IMR-90 (cell line): Measurements from ENCODE around the gene RXFP1.

Experiments used
- BHLHE40 ChIP-seq: fragments of 150-350 bp; IDR thresholded peaks from 2 replicates; pipeline ENCODE4 v1.6.1; 2016; ENCODE audit warnings: mild to moderate bottlenecking, low read depth, low read length
- MXI1 ChIP-seq: IDR thresholded peaks from 2 replicates; pipeline ENCODE4 v1.6.1; 2012; ENCODE audit warnings: low read depth, mild to moderate bottlenecking, low read length, moderate library complexity, borderline replicate concordance
- POLR2A ChIP-seq: IDR thresholded peaks from 2 replicates; pipeline ENCODE4 v1.6.1; 2012; ENCODE audit warnings: mild to moderate bottlenecking, low read depth, low read length
- TF ChIP-seq, protein P1 (sequence below): conservative IDR thresholded peaks from 2 replicates; pipeline ENCODE4 v1.5.1; 2012; ENCODE audit warnings: mild to moderate bottlenecking, low read depth, low read length, improper control_type of control experiment
- TF ChIP-seq, protein P2 (sequence below): fragments of 150-350 bp; IDR thresholded peaks from 2 replicates; pipeline ENCODE4 v1.6.1; 2016; ENCODE audit warnings: low read depth, mild to moderate bottlenecking, low read length, moderate library complexity, borderline replicate concordance

DNA sequence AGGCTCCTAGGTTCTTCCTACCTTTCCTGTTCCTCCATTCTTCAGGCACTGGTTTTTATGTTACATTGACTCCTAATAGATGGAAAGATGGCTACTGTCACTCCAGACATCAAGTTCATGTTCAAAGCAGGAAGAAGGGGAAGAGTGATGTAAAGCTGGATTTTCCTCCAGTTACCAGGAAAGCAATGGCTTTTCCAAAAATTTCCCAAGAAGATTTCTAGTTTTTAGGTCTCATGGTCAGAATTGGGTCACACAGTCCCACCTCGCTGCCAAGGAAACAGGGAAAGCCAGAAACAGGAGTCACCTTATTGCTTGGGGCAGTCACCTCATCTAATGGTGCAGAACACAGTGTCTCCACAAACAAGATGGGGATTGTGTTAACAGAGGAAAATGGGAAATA lies 21.5 kb downstream of the RXFP1 start:
- TF ChIP-seq, protein P1, sequence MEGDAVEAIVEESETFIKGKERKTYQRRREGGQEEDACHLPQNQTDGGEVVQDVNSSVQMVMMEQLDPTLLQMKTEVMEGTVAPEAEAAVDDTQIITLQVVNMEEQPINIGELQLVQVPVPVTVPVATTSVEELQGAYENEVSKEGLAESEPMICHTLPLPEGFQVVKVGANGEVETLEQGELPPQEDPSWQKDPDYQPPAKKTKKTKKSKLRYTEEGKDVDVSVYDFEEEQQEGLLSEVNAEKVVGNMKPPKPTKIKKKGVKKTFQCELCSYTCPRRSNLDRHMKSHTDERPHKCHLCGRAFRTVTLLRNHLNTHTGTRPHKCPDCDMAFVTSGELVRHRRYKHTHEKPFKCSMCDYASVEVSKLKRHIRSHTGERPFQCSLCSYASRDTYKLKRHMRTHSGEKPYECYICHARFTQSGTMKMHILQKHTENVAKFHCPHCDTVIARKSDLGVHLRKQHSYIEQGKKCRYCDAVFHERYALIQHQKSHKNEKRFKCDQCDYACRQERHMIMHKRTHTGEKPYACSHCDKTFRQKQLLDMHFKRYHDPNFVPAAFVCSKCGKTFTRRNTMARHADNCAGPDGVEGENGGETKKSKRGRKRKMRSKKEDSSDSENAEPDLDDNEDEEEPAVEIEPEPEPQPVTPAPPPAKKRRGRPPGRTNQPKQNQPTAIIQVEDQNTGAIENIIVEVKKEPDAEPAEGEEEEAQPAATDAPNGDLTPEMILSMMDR: no peak
- no peak for TF ChIP-seq POLR2A
- no peak for TF ChIP-seq MXI1
- TF ChIP-seq BHLHE40: no peak
- TF ChIP-seq, protein P2, sequence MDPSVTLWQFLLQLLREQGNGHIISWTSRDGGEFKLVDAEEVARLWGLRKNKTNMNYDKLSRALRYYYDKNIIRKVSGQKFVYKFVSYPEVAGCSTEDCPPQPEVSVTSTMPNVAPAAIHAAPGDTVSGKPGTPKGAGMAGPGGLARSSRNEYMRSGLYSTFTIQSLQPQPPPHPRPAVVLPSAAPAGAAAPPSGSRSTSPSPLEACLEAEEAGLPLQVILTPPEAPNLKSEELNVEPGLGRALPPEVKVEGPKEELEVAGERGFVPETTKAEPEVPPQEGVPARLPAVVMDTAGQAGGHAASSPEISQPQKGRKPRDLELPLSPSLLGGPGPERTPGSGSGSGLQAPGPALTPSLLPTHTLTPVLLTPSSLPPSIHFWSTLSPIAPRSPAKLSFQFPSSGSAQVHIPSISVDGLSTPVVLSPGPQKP: no peak
